ENCODE results near the gene SMARCA2. TPM values are rescaled to one million over a fixed set of nuclear protein-coding genes. Genes with fewer than 3 reads are reported as not detected.
A peak's percentile ranks its signal among the peaks of the same experiment; 100 is the strongest.

Gene SMARCA2
- polyA plus RNA-seq, 3 donors, result 89.2 to 129 (median 121) TPM

- no peak for DNase-seq (ENCODE audit: extremely low read depth in 1 of 11, low read depth in 9 of 11, low spot score in 4 of 11)
These were observed 11.3 kb downstream of the SMARCA2 start for GRCh38 chr9:2026220-2026997.

DNA sequence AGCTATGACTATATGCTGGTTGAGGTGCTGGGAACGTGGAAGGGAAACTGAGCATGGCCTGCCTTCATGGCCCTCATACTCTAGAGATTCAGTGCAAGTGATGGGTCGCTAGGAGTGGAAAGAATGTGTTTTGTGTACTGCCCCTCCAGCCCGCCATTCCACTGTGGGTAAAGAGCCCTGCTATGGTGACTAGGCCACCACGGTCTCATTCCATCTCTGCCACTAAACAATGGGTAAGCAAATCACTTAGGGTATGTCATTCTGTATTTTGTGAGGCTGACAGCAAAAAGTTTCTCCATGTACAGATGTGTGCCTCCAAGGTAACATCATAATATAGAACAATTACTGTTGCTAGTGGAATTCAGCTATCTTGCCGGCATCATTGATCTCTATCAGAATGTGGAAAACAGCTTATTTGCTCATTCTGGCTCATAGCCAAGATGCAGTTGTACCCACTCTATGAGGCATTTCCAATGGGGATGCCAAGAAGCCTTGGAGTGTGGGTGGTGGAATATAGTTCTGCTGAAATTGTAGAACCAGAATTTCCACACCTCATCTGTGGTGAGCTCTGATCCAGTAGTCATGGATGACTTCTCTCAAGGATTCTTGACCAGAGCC is 12.5 kb downstream of the SMARCA2 start:
- no peak for DNase-seq (ENCODE audit: extremely low read depth in 1 of 11, low read depth in 9 of 11, low spot score in 4 of 11)

- DNase-seq (ENCODE audit: extremely low read depth in 1 of 11, low read depth in 9 of 11, low spot score in 4 of 11), result no peak
These were observed 13.7 kb downstream of the SMARCA2 start for GRCh38 chr9:2028888-2029287.

DNA sequence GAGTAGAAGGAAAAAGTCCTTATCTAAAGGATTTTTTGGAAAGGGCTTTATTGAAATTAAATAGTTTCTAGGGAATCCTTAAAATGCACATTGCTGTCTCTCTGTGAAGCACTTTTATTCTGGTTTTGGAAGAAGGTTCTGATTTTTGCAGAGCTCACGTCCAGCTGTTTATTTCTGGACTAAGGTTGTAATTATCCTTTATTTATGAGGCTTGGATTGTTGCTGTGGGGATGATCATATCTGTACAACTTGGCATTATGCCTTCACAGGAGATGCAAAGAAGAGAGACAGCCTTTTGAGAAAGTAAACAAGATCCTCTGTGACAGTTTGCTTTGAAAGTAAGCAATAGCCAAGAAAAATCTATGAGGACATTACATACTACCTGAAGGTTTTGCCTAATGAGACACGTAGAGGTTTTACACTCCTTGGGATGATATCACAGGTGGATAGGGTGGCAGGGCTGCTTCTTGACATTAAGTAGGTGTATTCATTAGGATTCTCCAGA is 14.6 kb downstream of the SMARCA2 start:
- no peak for DNase-seq (ENCODE audit: extremely low read depth in 1 of 11, low read depth in 9 of 11, low spot score in 4 of 11)

- DNase-seq (ENCODE audit: extremely low read depth in 1 of 11, low read depth in 9 of 11, low spot score in 4 of 11), result no peak
These were observed 17.1 kb downstream of the SMARCA2 start for GRCh38 chr9:2032234-2032633.

DNA sequence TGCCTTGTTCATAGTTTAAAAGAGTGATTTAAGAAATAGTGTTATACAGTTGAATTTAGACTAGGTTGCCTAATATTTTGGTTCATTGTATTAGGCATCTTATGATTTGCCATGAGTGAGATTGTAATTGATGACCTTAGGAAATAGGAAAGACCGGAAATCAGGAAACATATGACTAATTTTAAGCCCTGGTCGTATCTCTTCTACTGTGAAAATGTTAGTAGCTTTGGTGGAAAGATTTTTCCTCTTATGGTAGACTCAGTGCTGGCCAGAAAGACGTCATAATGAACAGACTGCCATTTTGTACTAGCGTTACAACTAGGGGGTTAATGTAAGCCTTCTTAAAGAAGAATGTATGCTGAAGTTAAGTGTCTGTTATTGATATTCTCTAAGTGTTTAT is 21.7 kb downstream of the SMARCA2 start:
- DNase-seq (ENCODE audit: extremely low read depth in 1 of 11, low read depth in 9 of 11, low spot score in 4 of 11), result no peak

DNA sequence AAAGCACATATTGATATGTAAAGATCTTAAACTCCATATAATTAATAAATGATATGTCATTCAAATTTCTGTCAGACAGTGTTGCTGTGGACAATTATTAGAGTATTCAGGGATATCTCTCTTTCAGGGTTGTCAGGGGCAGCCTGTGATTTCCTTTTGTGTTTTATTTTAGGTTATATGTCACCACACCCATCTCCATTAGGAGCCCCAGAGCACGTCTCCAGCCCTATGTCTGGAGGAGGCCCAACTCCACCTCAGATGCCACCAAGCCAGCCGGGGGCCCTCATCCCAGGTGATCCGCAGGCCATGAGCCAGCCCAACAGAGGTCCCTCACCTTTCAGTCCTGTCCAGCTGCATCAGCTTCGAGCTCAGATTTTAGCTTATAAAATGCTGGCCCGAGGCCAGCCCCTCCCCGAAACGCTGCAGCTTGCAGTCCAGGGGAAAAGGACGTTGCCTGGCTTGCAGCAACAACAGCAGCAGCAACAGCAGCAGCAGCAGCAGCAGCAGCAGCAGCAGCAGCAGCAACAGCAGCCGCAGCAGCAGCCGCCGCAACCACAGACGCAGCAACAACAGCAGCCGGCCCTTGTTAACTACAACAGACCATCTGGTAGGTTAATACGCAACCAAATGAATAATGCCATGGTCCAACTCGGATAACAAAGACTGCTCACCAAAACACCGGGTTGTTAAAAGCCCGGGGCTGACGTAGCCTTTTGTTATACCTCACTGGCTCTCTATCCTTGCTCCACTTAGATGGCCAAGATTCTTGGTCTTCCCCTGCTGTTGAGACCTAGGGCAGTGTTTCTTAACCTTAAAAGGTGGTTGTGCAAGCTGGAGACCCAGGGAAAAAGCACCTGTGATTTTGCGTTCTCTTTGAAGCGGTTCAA is 24.4 kb downstream of the SMARCA2 start:
- DNase-seq (ENCODE audit: extremely low read depth in 1 of 11, low read depth in 9 of 11, low spot score in 4 of 11), result no peak

GRCh38 chr9:2040828-2041227 is 25.7 kb downstream of the SMARCA2 start:
- no peak for DNase-seq (ENCODE audit: extremely low read depth in 1 of 11, low read depth in 9 of 11, low spot score in 4 of 11)

GRCh38 chr9:2041736-2042135 is 26.6 kb downstream of the SMARCA2 start:
- DNase-seq (ENCODE audit: extremely low read depth in 1 of 11, low read depth in 9 of 11, low spot score in 4 of 11), result no peak

DNA sequence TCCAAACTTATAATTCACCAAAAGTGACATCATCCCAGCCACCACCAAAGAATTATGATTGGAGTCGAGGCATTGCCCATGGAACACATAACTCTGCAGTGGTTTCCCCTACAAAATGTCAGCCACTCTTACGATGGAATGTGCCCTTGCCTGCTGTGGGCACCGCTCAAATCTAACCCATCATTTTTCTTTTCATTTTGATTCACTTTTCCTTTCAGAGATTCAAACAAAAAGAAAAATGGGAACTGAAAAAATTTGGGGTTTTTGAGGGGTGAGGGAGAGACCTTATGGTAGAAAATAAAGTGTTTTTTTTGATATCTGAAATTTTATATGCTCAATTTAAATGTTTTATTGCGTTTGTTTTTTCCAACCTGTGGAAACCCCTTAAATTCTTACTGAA is 28.1 kb downstream of the SMARCA2 start:
- no peak for DNase-seq (ENCODE audit: extremely low read depth in 1 of 11, low read depth in 9 of 11, low spot score in 4 of 11)

- DNase-seq (ENCODE audit: extremely low read depth in 1 of 11, low read depth in 9 of 11, low spot score in 4 of 11), result no peak
These were observed 28.8 kb downstream of the SMARCA2 start for GRCh38 chr9:2043881-2044462.

GRCh38 chr9:2047144-2047671 is 32.1 kb downstream of the SMARCA2 start:
- DNase-seq (ENCODE audit: extremely low read depth in 1 of 11, low read depth in 9 of 11, low spot score in 4 of 11), result no peak

GRCh38 chr9:2047916-2048315 is 32.8 kb downstream of the SMARCA2 start:
- DNase-seq (ENCODE audit: extremely low read depth in 1 of 11, low read depth in 9 of 11, low spot score in 4 of 11), result no peak

DNA sequence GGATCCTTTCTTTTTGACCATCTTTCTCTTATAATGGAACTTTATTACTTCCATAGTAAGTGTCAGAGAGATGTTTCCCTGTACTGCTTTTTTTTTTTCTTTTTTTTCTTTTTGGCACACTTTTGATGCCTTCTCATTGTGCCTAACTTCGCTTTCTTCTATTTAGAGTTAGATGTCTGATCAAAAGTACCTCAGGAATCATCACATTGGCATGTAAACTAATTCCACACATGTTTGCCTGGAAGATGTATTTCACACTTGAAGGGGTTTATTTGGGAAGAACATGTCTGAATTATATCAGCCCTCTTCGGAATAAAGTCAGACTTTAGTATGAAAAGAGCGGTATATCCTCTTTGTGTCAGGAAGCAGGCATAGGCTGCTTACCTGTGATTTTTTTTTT is 35.1 kb downstream of the SMARCA2 start:
- no peak for DNase-seq (ENCODE audit: extremely low read depth in 1 of 11, low read depth in 9 of 11, low spot score in 4 of 11)

DNA sequence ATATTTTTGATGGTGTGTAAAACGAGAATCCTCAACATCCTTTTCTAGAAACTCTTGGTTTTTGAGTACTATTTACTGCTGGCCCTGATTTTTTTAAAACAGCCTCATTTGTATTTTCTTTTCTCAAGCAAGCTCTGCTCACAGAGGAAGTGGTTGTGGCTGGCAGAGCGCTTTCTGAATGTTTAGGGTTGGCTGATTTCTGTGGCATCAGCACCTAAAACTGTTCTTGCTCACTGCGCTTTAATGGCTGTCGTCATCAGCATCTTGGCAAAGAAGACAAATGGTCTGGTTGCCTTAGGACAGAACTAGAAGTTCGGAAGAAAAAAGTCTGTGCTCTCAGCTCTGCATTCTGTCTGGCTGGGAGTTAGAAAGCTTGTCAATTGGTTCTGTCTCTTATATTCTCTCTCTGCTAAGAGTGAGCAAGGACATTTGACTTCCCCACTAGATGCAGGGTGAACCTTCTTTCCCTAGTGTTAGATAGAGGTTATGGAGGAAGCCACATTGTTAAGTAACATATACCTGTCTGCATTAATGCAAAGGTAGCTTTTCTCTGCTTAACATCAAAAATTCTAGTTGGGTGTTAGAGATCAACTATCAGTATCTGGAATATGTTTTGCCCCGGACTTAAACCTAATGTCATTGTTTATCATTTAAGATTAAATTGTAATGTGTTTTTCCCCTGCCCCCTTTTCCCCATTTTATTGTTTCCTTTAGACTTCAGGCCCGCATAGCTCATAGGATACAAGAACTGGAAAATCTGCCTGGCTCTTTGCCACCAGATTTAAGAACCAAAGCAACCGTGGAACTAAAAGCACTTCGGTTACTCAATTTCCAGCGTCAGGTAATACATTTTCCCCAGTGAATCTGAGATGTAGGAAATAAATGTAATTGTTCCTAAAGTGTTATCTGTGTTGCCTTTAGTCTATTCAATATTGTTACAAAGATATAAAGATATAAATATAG is 39.0 kb downstream of the SMARCA2 start:
- peak in 2 of 11 donors; percentile 13 to 18 for DNase-seq (ENCODE audit: extremely low read depth in 1 of 11, low read depth in 9 of 11, low spot score in 4 of 11)

- no peak for DNase-seq (ENCODE audit: extremely low read depth in 1 of 11, low read depth in 9 of 11, low spot score in 4 of 11)
These were observed 40.1 kb downstream of the SMARCA2 start for GRCh38 chr9:2055203-2055658.

DNA sequence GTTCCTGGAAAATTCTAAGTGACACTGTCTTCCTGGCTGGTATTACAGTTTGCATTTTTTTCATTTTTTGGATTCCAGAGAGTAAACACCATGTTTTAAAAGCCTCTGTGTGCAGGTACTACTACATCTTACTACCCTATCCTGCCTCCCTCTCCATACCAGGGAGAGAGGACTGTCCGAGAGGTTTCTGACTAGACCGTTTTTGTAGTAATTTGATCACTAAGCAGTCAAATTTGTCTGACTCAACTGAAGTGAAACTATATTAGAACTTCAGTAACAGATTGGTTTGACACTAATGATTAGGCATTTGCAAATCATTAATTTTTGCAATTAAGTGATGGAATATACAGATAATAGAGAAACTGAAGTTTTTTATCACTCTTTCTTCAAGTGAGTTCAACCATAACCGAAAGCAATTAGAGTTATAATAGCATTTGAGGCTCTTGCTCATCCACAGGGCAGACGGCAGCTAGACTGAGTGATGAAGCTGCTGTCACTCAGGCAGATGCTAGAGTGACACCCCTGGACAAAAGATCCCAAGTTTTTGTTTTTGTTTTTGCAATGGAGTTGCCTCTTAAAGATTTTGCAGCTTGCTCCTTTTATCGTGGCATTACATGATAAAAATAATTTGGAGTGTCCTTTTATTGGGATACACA is 44.3 kb downstream of the SMARCA2 start:
- no peak for DNase-seq (ENCODE audit: extremely low read depth in 1 of 11, low read depth in 9 of 11, low spot score in 4 of 11)

Measured in renal cortex interstitium (tissue), 11 donors.